H9 (cell line): ENCODE results near the gene CDK17. TPM values are rescaled to one million over a fixed set of nuclear protein-coding genes. Genes with fewer than 3 reads are reported as not detected.

Experiments
- DNase-seq: peaks from one replicate; pipeline ENCODE4 v3.0.0-alpha.2; 2017
- H2AFZ ChIP-seq: one replicate; pipeline ENCODE4 v1.6.1; 2013; ENCODE audit warnings: mild to moderate bottlenecking, low read length, control low read depth, moderate library complexity
- H2AK5ac ChIP-seq: 2 replicates; pipeline ENCODE4 v1.6.1; 2013; ENCODE audit warnings: low read length, control low read depth, mixed read lengths; ENCODE audit not compliant: insufficient read length
- H2BK120ac ChIP-seq: one replicate; pipeline ENCODE4 v1.6.1; 2013; ENCODE audit warnings: low read depth, mild to moderate bottlenecking, low read length, control low read depth, inconsistent platforms; ENCODE audit not compliant: poor library complexity, severe bottlenecking
- H2BK12ac ChIP-seq: 2 replicates; pipeline ENCODE4 v1.6.1; 2013; ENCODE audit warnings: low read length, control low read depth, mixed read lengths, low read depth; ENCODE audit not compliant: insufficient read length
- H2BK15ac ChIP-seq: 2 replicates; pipeline ENCODE4 v1.6.1; 2013; ENCODE audit warnings: low read depth, low read length, control low read depth
- H2BK20ac ChIP-seq: one replicate; pipeline ENCODE4 v1.6.1; 2013; ENCODE audit warnings: low read depth, mild to moderate bottlenecking, low read length, control low read depth, inconsistent platforms; ENCODE audit not compliant: poor library complexity, severe bottlenecking
- H2BK5ac ChIP-seq: 2 replicates; pipeline ENCODE4 v1.6.1; 2013; ENCODE audit warnings: low read length, control low read depth, mixed read lengths; ENCODE audit not compliant: insufficient read length
- H3K14ac ChIP-seq: 2 replicates; pipeline ENCODE4 v1.6.1; 2013; ENCODE audit warnings: low read length, control low read depth; ENCODE audit not compliant: insufficient read depth
- H3K18ac ChIP-seq: 2 replicates; pipeline ENCODE4 v1.6.1; 2013; ENCODE audit warnings: low read depth, mild to moderate bottlenecking, mixed read lengths, low read length, control low read depth; ENCODE audit not compliant: insufficient read length
- H3K23ac ChIP-seq: 2 replicates; pipeline ENCODE4 v1.6.1; 2013; ENCODE audit warnings: low read length, control low read depth, mixed read lengths, low read depth; ENCODE audit not compliant: insufficient read length
- H3K23me2 ChIP-seq: 2 replicates; pipeline ENCODE4 v1.6.1; 2013; ENCODE audit warnings: low read depth, mild to moderate bottlenecking, mixed read lengths, low read length, control low read depth; ENCODE audit not compliant: insufficient read length, poor library complexity, severe bottlenecking
- H3K27ac ChIP-seq: 2 replicates; pipeline ENCODE4 v1.5.1; 2013; ENCODE audit warnings: low read length, control low read depth, mixed read lengths, low read depth; ENCODE audit not compliant: insufficient read length
- H3K27me3 ChIP-seq: 2 replicates; pipeline ENCODE4 v1.6.1; 2013; ENCODE audit warnings: low read length, control low read depth, inconsistent platforms; ENCODE audit not compliant: insufficient read depth
- H3K4ac ChIP-seq: 2 replicates; pipeline ENCODE4 v1.6.1; 2013; ENCODE audit warnings: low read depth, mild to moderate bottlenecking, control low read depth, inconsistent platforms, low read length, moderate library complexity
- H3K4me1 ChIP-seq: 2 replicates; pipeline ENCODE4 v1.6.1; 2013; ENCODE audit warnings: low read length, control low read depth, inconsistent platforms; ENCODE audit not compliant: insufficient read depth
- H3K4me2 ChIP-seq: 2 replicates; pipeline ENCODE4 v1.6.1; 2013; ENCODE audit warnings: low read length, control low read depth, mixed read lengths; ENCODE audit not compliant: insufficient read length, insufficient read depth
- H3K56ac ChIP-seq: 2 replicates; pipeline ENCODE4 v1.6.1; 2013; ENCODE audit warnings: low read depth, mild to moderate bottlenecking, mixed read lengths, low read length, control low read depth; ENCODE audit not compliant: insufficient read length
- H3K79me1 ChIP-seq: 2 replicates; pipeline ENCODE4 v1.6.1; 2013; ENCODE audit warnings: low read depth, mild to moderate bottlenecking, moderate library complexity, low read length, control low read depth, inconsistent platforms; ENCODE audit not compliant: insufficient read depth, poor library complexity, severe bottlenecking
- H3K79me2 ChIP-seq: 2 replicates; pipeline ENCODE4 v1.6.1; 2013; ENCODE audit warnings: low read length, control low read depth, inconsistent platforms; ENCODE audit not compliant: insufficient read depth
- H3K9ac ChIP-seq: 2 replicates; pipeline ENCODE4 v1.6.1; 2013; ENCODE audit warnings: low read length, control low read depth, mixed read lengths; ENCODE audit not compliant: insufficient read length; ENCODE audit errors: extremely low read depth
- H3K9me3 ChIP-seq: one replicate; pipeline ENCODE4 v1.6.1; 2013; ENCODE audit warnings: low read depth, low read length, inconsistent platforms; ENCODE audit not compliant: control insufficient read depth
- H3T11ph ChIP-seq: one replicate; pipeline ENCODE4 v1.6.1; 2013; ENCODE audit warnings: mild to moderate bottlenecking, low read length, control low read depth, inconsistent platforms
- H4K20me1 ChIP-seq: one replicate; pipeline ENCODE4 v1.6.1; 2013; ENCODE audit not compliant: control insufficient read depth, insufficient read length, insufficient read depth
- H4K5ac ChIP-seq: 2 replicates; pipeline ENCODE4 v1.6.1; 2013; ENCODE audit warnings: low read depth, mild to moderate bottlenecking, mixed read lengths, low read length, control low read depth; ENCODE audit not compliant: insufficient read length
- H4K8ac ChIP-seq: replicated peaks from 2 replicates; pipeline ENCODE4 v1.6.1; 2013; ENCODE audit warnings: low read length, control low read depth, mixed read lengths, low read depth; ENCODE audit not compliant: insufficient read length
- H4K91ac ChIP-seq: 2 replicates; pipeline ENCODE4 v1.6.1; 2013; ENCODE audit warnings: low read depth, mild to moderate bottlenecking, moderate library complexity, mixed read lengths, low read length, control low read depth; ENCODE audit not compliant: insufficient read length
- H3K27ac Mint-ChIP-seq, 3 experiments: 2 replicates in 2 of 3; 3 replicates in 1 of 3; pipeline ENCODE4 v1.8.0; 2020 to 2021; ENCODE audit warnings: mixed read lengths in 3 of 3, mild to moderate bottlenecking in 1 of 3, moderate library complexity in 1 of 3
- H3K27me3 Mint-ChIP-seq: 2 replicates; pipeline ENCODE4 v1.8.0; 2021; ENCODE audit warnings: low read depth, mild to moderate bottlenecking, moderate library complexity, mixed read lengths
- H3K36me3 Mint-ChIP-seq, 3 experiments: 2 replicates in 2 of 3; 3 replicates in 1 of 3; pipeline ENCODE4 v1.8.0; 2020 to 2021; ENCODE audit warnings: low read depth in 3 of 3, mixed read lengths in 3 of 3; ENCODE audit not compliant: insufficient read depth in 1 of 3
- H3K4me1 Mint-ChIP-seq, 2 experiments: 2 replicates each; pipeline ENCODE4 v1.8.0; 2020; ENCODE audit warnings: mixed read lengths in 2 of 2
- H3K4me3 Mint-ChIP-seq, 2 experiments: 2 replicates in 1 of 2; 3 replicates in 1 of 2; pipeline ENCODE4 v1.8.0; 2020 to 2021; ENCODE audit warnings: mild to moderate bottlenecking in 2 of 2, mixed read lengths in 2 of 2, moderate library complexity in 1 of 2
- H3K9me3 Mint-ChIP-seq, 2 experiments: 2 replicates in 1 of 2; 3 replicates in 1 of 2; pipeline ENCODE4 v1.8.0; 2020; ENCODE audit warnings: mild to moderate bottlenecking in 2 of 2, mixed read lengths in 2 of 2, moderate library complexity in 1 of 2
- CTCF ChIP-seq: fragments of 200-600 bp; sonication (generic); conservative IDR thresholded peaks from 3 replicates; pipeline ENCODE4 v1.8.0; 2021; ENCODE audit warnings: antibody characterized with exemption, mild to moderate bottlenecking
- WGBS: extraction: QIAGEN DNeasy Blood & Tissue Kit; methylation state at CpG from one replicate; pipeline ENCODE4 v1.1.7; 2013; ENCODE audit warnings: missing lambda C conversion rate, low lambda C conversion rate, mixed read lengths; ENCODE audit not compliant: insufficient read length; ENCODE audit errors: extremely low coverage; 5-methylcytosine and 5-hydroxymethylcytosine counted together
- total RNA-seq: library from RNA; stranded (reverse); gene quantifications from 2 replicates; pipeline ENCODE4 v1.2.1, GENCODE V29; 2021

Gene CDK17
- total RNA-seq, 1 experiment from 2014 or later = 28.8 TPM

- no peak overlapping the region for H2BK12ac ChIP-seq
- no peaks in the 10 kb centered on the region for H3K4me1 ChIP-seq
- H4K8ac ChIP-seq = no peak overlapping the region
- H2AFZ ChIP-seq = no peak overlapping the region
- no peaks in the 10 kb centered on the region for H3K79me1 ChIP-seq
- H3K14ac ChIP-seq = no peak overlapping the region
- no CpG with 5 or more reads among the region's 3 CpGs for WGBS
- H3K18ac ChIP-seq = no peak overlapping the region
- no peak overlapping the region for H2BK20ac ChIP-seq
- Mint-ChIP-seq H3K27ac (peak overlapping the region in 1 of 3 experiments; percentile 30; a peak in 4 of 7 replicates), H3K27me3 (no peaks in the 10 kb centered on the region), H3K36me3 (no peaks in the 10 kb centered on the region; a peak in 1 of 7 replicates), H3K4me1 (peaks cover 8 to 17% of the 10 kb centered on the region in 2 experiments; a peak in 3 of 4 replicates), H3K4me3 (no peak overlapping the region), H3K9me3 (no peaks in the 10 kb centered on the region)
- no peak overlapping the region for H3K23ac ChIP-seq
- peaks cover 2% of the 10 kb centered on the region; the same call in 1 of the 2 replicates for H3K79me2 ChIP-seq
- TF ChIP-seq CTCF = no peak
- H3T11ph ChIP-seq = no peak overlapping the region
- no peaks in the 10 kb centered on the region for H4K20me1 ChIP-seq
- no peak overlapping the region for H2BK5ac ChIP-seq
- H3K27ac ChIP-seq = no peak overlapping the region
- no peak overlapping the region for H2BK15ac ChIP-seq
- H2BK120ac ChIP-seq = no peak overlapping the region
- H3K9me3 ChIP-seq = no peaks in the 10 kb centered on the region
- DNase-seq = no peak
- H3K4ac ChIP-seq = no peak overlapping the region
- H3K56ac ChIP-seq = no peak overlapping the region
- H2AK5ac ChIP-seq = no peak overlapping the region
- H3K4me2 ChIP-seq = no peak overlapping the region
- H4K91ac ChIP-seq = no peak overlapping the region
- no peak overlapping the region for H4K5ac ChIP-seq
- H3K23me2 ChIP-seq = no peaks in the 10 kb centered on the region
- H3K27me3 ChIP-seq = no peaks in the 10 kb centered on the region; the same call in 1 of the 2 replicates
- H3K9ac ChIP-seq = no peak overlapping the region
These were observed 45.9 kb downstream of the CDK17 start for GRCh38 chr12:96354326-96354725.
